Neural progenitor cell (in vitro differentiated cells): ENCODE results near the gene FASTKD3. TPM values are rescaled to one million over a fixed set of nuclear protein-coding genes. Genes with fewer than 3 reads are reported as not detected.
"Not testable (repeated sequence)": the region's sequence is repeated elsewhere in the genome, so short reads cannot be mapped to it uniquely, and the experiment has no call there.

Experiments used
- DNase-seq: peaks from one replicate; pipeline ENCODE4 v3.0.0-alpha.2; 2016; ENCODE audit warnings: low spot score
- H2AFZ ChIP-seq: fragments of 200-600 bp; sonication (generic); replicated peaks from 2 replicates; pipeline ENCODE4 v1.6.1; 2016; ENCODE audit warnings: antibody characterized with exemption
- H3F3A ChIP-seq: fragments of 200-600 bp; sonication (generic); 2 replicates; pipeline ENCODE4 v1.6.1; 2016; ENCODE audit warnings: antibody characterized with exemption, low read depth
- H3K27ac ChIP-seq: fragments of 200-600 bp; sonication (generic); 2 replicates; pipeline ENCODE4 v1.5.1; 2016; ENCODE audit warnings: mild to moderate bottlenecking
- H3K27me3 ChIP-seq: fragments of 200-600 bp; sonication (generic); 2 replicates; pipeline ENCODE4 v1.6.1; 2016; ENCODE audit warnings: mild to moderate bottlenecking, moderate library complexity
- H3K36me3 ChIP-seq: fragments of 200-600 bp; sonication (generic); 2 replicates; pipeline ENCODE4 v1.5.1; 2016
- H3K4me1 ChIP-seq: fragments of 200-600 bp; sonication (generic); 2 replicates; pipeline ENCODE4 v1.6.1; 2016; ENCODE audit warnings: mixed run types
- H3K4me2 ChIP-seq: fragments of 200-600 bp; sonication (generic); 2 replicates; pipeline ENCODE4 v1.6.1; 2016
- H3K4me3 ChIP-seq: fragments of 200-600 bp; sonication (generic); 2 replicates; pipeline ENCODE4 v1.5.1; 2016
- H3K79me2 ChIP-seq: fragments of 200-600 bp; sonication (generic); 2 replicates; pipeline ENCODE4 v1.6.1; 2016; ENCODE audit warnings: low read depth
- H3K9ac ChIP-seq: fragments of 200-600 bp; sonication (generic); 2 replicates; pipeline ENCODE4 v1.6.1; 2016
- H3K9me3 ChIP-seq: fragments of 200-600 bp; sonication (generic); 2 replicates; pipeline ENCODE4 v1.5.1; 2016; ENCODE audit warnings: low read depth
- H4K20me1 ChIP-seq: fragments of 200-600 bp; sonication (generic); 2 replicates; pipeline ENCODE4 v1.6.1; 2016; ENCODE audit warnings: low read depth
- H3K27ac Mint-ChIP-seq: 3 replicates; pipeline ENCODE4 v1.8.0; 2021; ENCODE audit warnings: mixed read lengths
- H3K27me3 Mint-ChIP-seq: 2 replicates; pipeline ENCODE4 v1.8.0; 2022; ENCODE audit warnings: low read depth, mild to moderate bottlenecking, inconsistent platforms, moderate library complexity, mixed read lengths; ENCODE audit not compliant: insufficient read depth
- H3K36me3 Mint-ChIP-seq: 3 replicates; pipeline ENCODE4 v1.8.0; 2021; ENCODE audit warnings: mixed read lengths
- H3K4me1 Mint-ChIP-seq: 3 replicates; pipeline ENCODE4 v1.8.0; 2021; ENCODE audit warnings: mixed read lengths
- H3K4me3 Mint-ChIP-seq: 3 replicates; pipeline ENCODE4 v1.8.0; 2021; ENCODE audit warnings: mild to moderate bottlenecking, moderate library complexity, mixed read lengths
- H3K9me3 Mint-ChIP-seq: 3 replicates; pipeline ENCODE4 v1.8.0; 2020; ENCODE audit warnings: mixed read lengths
- CTCF ChIP-seq: fragments of 200-600 bp; sonication (generic); IDR thresholded peaks from 2 replicates; pipeline ENCODE4 v1.5.1; 2017; ENCODE audit warnings: antibody characterized with exemption, mild to moderate bottlenecking
- EZH2 ChIP-seq: fragments of 200-600 bp; sonication (generic); IDR thresholded peaks from 2 replicates; pipeline ENCODE4 v1.6.1; 2017; ENCODE audit warnings: antibody characterized with exemption, mild to moderate bottlenecking, moderate library complexity
- EZH2phosphoT487 ChIP-seq: fragments of 200-600 bp; sonication (generic); IDR thresholded peaks from 2 replicates; pipeline ENCODE4 v1.6.1; 2017; ENCODE audit warnings: antibody characterized with exemption
- total RNA-seq: library from RNA; depleted of rRNA; stranded (reverse); fragments of >200 nt; gene quantifications from 2 replicates; pipeline ENCODE4 v1.2.3, GENCODE V29; 2015; ENCODE audit warnings: low replicate concordance

Gene FASTKD3
- 25.2 and 32.2 TPM in 2 replicates for total RNA-seq

GRCh38 chr5:7868773-7869473, at the start of gene FASTKD3, which contains the start of gene MTRR:
Gene FASTKD3 (minus strand): TSS chr5:7869031. CDS start chr5:7868083, 948 bp downstream.
Gene MTRR (plus strand): TSS chr5:7869148. CDS start chr5:7870795, 1,647 bp downstream.
- Histone ChIP-seq H4K20me1 (peaks cover 25% of the 10 kb centered on the region), H3K4me1 (peaks cover 12% of the 10 kb centered on the region), H3K27me3 (no peaks in the 10 kb centered on the region), H3F3A (no peaks in the 10 kb centered on the region), H2AFZ (peak within 1 kb of the TSS; percentile 95), H3K27ac (no peak within 1 kb of the TSS), H3K9me3 (no peaks in the 10 kb centered on the region), H3K4me2 (peak within 1 kb of the TSS; percentile 95), H3K79me2 (peaks cover 71% of the 10 kb centered on the region), H3K4me3 (peak within 1 kb of the TSS; percentile 94), H3K9ac (peak within 1 kb of the TSS; percentile 73), H3K36me3 (peaks cover 4% of the 10 kb centered on the region)
- TF ChIP-seq EZH2 (no peak), CTCF (no peak), EZH2phosphoT487 (no peak)
- H3K9me3 Mint-ChIP-seq = no peaks in the 10 kb centered on the region
- H3K27me3 Mint-ChIP-seq = peaks cover 2% of the 10 kb centered on the region
- peak within 1 kb of the TSS; percentile 21 for H3K27ac Mint-ChIP-seq
- peak within 1 kb of the TSS; percentile 93 for H3K4me3 Mint-ChIP-seq
- peak; percentile 93 for DNase-seq
- H3K4me1 Mint-ChIP-seq = peaks cover 19% of the 10 kb centered on the region
- peaks cover 2% of the 10 kb centered on the region for H3K36me3 Mint-ChIP-seq

GRCh38 chr5:7917130-7918123, 48.6 kb upstream of the FASTKD3 start:
- H4K20me1 ChIP-seq = no peaks in the 10 kb centered on the region
- H2AFZ ChIP-seq = no peak overlapping the region
- no peak overlapping the region for H3K9ac ChIP-seq
- Mint-ChIP-seq H3K4me1 (no peaks in the 10 kb centered on the region), H3K36me3 (peaks cover 3% of the 10 kb centered on the region), H3K27ac (no peak overlapping the region), H3K27me3 (peaks cover 2% of the 10 kb centered on the region), H3K4me3 (no peak overlapping the region), H3K9me3 (peaks cover 6% of the 10 kb centered on the region)
- H3K9me3 ChIP-seq = no peaks in the 10 kb centered on the region
- no peak overlapping the region for H3K27ac ChIP-seq
- no peaks in the 10 kb centered on the region for H3K4me1 ChIP-seq
- TF ChIP-seq EZH2 (no peak), CTCF (no peak), EZH2phosphoT487 (no peak)
- no peaks in the 10 kb centered on the region for H3K27me3 ChIP-seq
- no peaks in the 10 kb centered on the region for H3K79me2 ChIP-seq
- H3K4me2 ChIP-seq = no peak overlapping the region
- DNase-seq = no peak
- no peaks in the 10 kb centered on the region for H3K36me3 ChIP-seq
- H3F3A ChIP-seq = no peaks in the 10 kb centered on the region
- H3K4me3 ChIP-seq = no peak overlapping the region

GRCh38 chr5:7916171-7916804, 47.5 kb upstream of the FASTKD3 start:
- DNase-seq = no peak
- Mint-ChIP-seq H3K27ac (no peak overlapping the region), H3K36me3 (peaks cover 6% of the 10 kb centered on the region), H3K4me1 (no peaks in the 10 kb centered on the region), H3K27me3 (peaks cover 2% of the 10 kb centered on the region), H3K9me3 (peaks cover 8% of the 10 kb centered on the region), H3K4me3 (no peak overlapping the region)
- H3K36me3 ChIP-seq = no peaks in the 10 kb centered on the region
- H3K4me1 ChIP-seq = no peaks in the 10 kb centered on the region
- H3K9me3 ChIP-seq = no peaks in the 10 kb centered on the region
- H2AFZ ChIP-seq = no peak overlapping the region
- no peak overlapping the region for H3K4me3 ChIP-seq
- H3K4me2 ChIP-seq = no peak overlapping the region
- no peaks in the 10 kb centered on the region for H3K79me2 ChIP-seq
- TF ChIP-seq EZH2phosphoT487 = no peak
- TF ChIP-seq EZH2 = no peak
- TF ChIP-seq CTCF = no peak
- no peaks in the 10 kb centered on the region for H3F3A ChIP-seq
- H3K27me3 ChIP-seq = no peaks in the 10 kb centered on the region
- H3K27ac ChIP-seq = no peak overlapping the region
- H3K9ac ChIP-seq = no peak overlapping the region
- no peaks in the 10 kb centered on the region for H4K20me1 ChIP-seq

GRCh38 chr5:7911429-7911771, 42.6 kb upstream of the FASTKD3 start:
- H3K4me3 ChIP-seq, H3F3A ChIP-seq, H3K27ac ChIP-seq, H3K27me3 ChIP-seq, H3K79me2 ChIP-seq, H3K27ac Mint-ChIP-seq, H3K9ac ChIP-seq, H4K20me1 ChIP-seq, H3K4me2 ChIP-seq, H3K4me1 Mint-ChIP-seq, DNase-seq, H3K4me1 ChIP-seq, H3K4me3 Mint-ChIP-seq, H3K27me3 Mint-ChIP-seq, H2AFZ ChIP-seq: not testable (repeated sequence)
- peaks cover 18% of the 10 kb centered on the region for H3K9me3 ChIP-seq
- peaks cover 19% of the 10 kb centered on the region for H3K36me3 ChIP-seq
- H3K36me3 Mint-ChIP-seq = peaks cover 39% of the 10 kb centered on the region
- H3K9me3 Mint-ChIP-seq = peaks cover 32% of the 10 kb centered on the region
